HG02623 (cell line): ENCODE results near the gene NEK7.
"Not testable (repeated sequence)": the region's sequence is repeated elsewhere in the genome, so short reads cannot be mapped to it uniquely, and the experiment has no call there.

Experiments used
- ATAC-seq: cut with Tn5 transposase; IDR thresholded peaks from one replicate; pipeline ENCODE4 v1.9.1; 2021; ENCODE audit warnings: moderate library complexity; ENCODE audit not compliant: unreplicated experiment

NEK7 gene

DNA sequence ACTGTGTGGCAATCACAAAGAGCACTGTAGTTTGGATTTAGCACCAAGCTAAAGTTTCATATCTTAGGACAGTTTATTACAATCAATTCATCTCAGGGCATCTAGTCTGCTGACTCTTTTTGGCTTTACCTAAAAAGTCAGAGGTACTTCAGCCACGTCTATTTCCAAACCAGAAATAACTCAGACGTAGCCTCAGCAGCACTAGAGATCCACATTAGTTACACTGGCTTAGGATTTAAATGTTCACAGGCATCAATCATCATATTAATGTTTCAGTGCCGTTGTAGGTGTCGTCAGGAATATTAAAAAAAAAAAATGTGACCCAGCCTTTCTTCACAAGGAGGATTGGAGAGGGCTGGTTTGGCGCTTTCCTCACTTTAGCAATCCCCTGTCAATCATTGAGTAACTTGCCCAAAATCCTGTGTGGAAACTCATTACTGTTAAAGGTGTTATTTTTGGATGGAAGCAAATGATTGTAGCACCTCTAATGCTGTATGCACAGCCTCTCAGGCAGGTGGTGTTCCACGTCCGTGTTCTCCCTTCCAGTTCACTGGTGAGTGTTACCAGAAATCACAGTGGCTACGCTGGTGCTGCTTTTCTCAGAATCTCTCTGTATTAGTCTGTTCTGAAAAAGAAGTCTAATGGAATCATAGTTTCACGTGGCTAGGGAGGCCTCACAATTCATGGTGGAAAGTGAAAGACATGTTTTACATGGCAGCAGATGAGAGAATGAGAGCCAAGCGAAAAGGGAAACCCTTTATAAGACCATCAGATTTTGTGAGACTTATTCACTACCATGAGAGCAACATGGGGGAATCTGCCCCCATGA is 45.4 kb downstream of the NEK7 start:
- peak; percentile 79 for ATAC-seq

GRCh38 chr1:198203434-198203833 is 46.6 kb downstream of the NEK7 start:
- no peak for ATAC-seq

GRCh38 chr1:198205016-198205684 is 48.4 kb downstream of the NEK7 start:
- no peak for ATAC-seq

DNA sequence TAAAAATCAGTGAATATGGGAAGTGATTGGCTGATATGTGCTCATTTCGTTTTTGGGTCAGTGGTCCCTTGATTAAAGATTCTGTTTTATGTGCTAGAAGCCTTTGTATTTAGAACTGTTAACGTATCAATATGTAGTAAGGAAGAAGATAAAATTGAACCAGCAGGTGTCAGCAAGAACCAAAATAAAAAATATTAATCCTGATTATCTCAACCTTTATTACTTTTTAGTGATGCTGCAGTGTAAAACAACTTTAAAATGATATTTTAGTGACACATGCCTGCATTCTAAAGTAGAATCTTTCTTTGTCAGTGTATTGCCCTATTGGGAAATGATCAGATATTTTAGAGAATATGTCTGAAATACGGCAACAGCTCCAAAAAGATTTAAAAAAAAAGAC is 49.5 kb downstream of the NEK7 start:
- no peak for ATAC-seq

- no peak for ATAC-seq
These were observed 54.9 kb downstream of the NEK7 start for GRCh38 chr1:198211696-198212095.

- no peak for ATAC-seq
These were observed 55.3 kb downstream of the NEK7 start for GRCh38 chr1:198212126-198212525.

- no peak for ATAC-seq
These were observed 55.9 kb downstream of the NEK7 start for GRCh38 chr1:198212675-198213074.

GRCh38 chr1:198214924-198215323 is 58.1 kb downstream of the NEK7 start:
- no peak for ATAC-seq

GRCh38 chr1:198220428-198220827 is 63.6 kb downstream of the NEK7 start:
- ATAC-seq: no peak

- ATAC-seq: not testable (repeated sequence)
These were observed 70.2 kb downstream of the NEK7 start for GRCh38 chr1:198227010-198227409.

- not testable (repeated sequence) for ATAC-seq
These were observed 70.7 kb downstream of the NEK7 start for GRCh38 chr1:198227454-198227853.

GRCh38 chr1:198228925-198229324 is 72.1 kb downstream of the NEK7 start:
- ATAC-seq: no peak

DNA sequence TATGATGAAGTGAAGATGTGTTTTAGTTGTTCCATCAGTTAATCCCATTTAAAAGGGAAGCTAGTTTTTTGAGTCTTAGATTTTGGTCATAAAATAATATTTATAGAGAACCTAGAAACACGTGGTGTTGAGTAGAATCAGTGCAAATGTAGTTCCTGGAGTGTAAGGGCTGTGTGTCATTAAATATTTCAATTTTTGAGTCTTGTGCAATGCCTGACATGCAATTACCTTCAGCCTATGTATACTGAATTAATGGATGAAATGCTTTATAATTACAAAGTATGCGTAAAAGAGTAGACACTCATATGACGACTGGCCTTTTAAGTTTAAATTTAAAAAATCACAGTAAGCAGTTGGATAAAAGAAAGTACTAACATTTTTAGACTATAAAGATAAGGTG is 75.0 kb downstream of the NEK7 start:
- no peak for ATAC-seq

- ATAC-seq: no peak
These were observed 75.6 kb downstream of the NEK7 start for GRCh38 chr1:198232378-198232777.

DNA sequence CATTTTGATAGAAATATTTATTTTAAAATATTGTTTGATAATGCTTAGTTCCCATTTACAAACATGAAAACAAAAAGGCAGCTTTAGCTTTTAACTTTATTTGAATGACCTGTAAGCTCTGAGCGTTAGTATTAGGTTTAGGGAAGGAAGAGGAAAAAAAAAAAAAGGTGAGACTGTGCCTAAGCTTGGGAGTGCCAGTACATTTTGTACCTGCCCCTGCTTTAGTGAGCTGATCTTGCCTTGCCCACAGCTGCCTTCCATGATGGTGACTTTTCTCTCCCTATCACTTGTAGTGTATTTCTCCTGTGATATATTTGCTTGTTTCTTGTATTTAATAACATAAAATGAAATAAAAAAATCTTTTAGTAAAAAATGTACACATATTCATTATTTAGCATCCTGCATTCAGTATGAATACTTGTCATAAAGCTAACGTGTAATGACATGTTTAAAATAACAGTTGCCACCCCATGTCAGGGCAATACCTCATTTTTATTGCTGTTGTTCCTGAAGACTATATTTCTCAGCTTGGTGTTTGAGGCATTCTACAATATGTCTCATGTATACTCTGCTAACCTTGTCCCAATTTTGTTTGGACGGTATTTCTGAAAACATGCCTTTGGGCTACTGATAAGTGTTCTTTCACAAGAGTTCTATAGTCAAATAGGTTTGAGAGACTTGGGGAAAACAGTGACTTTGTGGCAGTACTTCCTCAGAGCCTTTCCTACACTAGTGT is 76.3 kb downstream of the NEK7 start:
- ATAC-seq: no peak

DNA sequence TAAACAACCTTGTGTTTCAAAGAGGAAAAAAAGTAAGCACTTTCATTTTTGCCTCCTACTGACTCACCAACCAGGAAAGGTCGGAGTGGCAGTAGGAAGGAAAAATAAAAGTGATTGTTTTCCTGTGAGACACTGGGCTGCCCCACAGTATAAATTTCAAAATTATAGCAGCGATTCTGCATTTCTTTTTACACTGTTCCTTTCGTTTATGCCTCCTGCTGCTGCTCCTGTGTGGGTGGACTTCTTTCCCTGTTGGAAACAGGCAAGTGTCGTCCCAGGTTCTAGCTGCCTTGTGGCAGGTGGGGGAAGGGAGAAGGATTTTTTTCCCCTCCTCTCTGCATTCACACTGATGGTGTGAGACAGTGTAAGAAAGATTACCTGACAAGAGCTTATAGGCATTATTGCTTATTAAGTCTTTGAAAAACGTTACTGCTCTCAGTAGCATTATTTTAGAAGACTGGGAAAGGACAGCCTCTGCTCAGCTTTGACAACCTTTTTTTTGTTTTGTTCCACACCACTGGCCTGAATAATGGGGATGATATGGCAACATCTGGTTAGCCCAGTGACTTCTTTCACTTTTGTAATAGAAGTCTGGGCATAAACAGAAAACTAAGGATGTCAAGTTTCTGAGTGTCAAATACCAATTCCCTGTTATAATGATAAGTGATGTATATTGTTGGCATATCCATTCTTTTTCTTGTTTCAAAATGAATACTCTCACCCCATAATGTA is 77.9 kb downstream of the NEK7 start:
- peak; percentile 52 for ATAC-seq

DNA sequence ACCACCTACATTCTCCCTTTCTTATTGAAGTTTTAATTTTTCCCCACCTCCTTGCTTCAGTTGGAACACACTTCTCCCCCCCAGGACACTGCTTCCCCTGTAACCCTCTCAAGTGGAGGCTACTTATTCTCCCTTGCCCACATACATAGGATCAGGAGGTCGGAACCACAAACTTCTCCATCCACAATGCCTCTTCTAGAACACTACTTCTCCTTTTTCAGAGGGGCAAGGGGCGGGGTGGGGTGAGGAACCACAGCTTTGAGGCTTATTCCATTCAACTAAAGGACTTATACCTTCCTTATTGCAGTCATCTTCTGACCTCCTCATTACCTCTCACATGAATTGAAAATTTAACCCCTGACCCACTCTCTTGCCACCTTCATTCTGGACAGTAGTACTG is 81.3 kb downstream of the NEK7 start:
- no peak for ATAC-seq

- ATAC-seq: no peak
These were observed 84.8 kb downstream of the NEK7 start for GRCh38 chr1:198241553-198241952.

DNA sequence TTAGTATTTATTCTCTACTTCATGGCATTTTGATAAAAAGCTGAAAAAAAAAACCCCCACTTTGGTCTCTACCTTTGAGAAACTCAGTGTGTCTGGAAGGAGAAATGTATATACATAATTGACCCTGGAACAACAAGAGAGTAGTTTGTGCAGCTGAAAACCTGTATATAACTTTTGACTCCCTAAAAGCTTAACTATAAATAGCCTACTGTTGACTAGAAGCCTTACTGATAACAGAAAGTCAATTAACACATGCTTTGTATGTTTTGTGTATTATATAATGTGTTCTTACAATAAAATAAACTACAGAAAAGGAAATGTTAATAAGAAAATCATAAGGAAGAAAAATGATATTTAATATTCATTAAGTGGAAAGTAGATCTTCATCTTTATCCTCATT is 88.0 kb downstream of the NEK7 start:
- ATAC-seq: no peak

GRCh38 chr1:198245379-198245778 is 88.6 kb downstream of the NEK7 start:
- no peak for ATAC-seq

DNA sequence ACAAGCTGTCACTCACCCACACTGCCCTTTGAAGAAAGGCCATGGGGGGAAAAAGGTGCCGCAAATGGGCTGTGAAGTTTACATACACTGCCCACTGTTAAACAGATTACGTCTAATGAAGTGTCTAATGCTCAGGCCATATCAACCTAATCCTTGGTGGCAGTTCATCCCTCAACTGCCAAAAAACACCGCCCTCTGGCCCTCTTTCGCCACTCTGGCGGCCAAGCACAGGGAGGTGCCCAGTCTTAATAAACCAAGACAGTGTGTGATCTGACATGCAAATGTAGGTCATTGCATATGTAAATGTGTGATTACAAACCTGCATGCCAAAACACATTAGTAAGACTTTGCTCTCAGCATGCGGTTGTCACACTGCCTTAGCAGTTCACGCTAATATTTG is 89.5 kb downstream of the NEK7 start:
- no peak for ATAC-seq
